Inferior parietal cortex (tissue), 1 donor: ENCODE data around the gene CLDN14.

Source experiments
- DNase-seq: peaks from one replicate; pipeline ENCODE4 v3.0.0-alpha.2; 2016; ENCODE audit errors: extremely low spot score

Gene CLDN14

GRCh38 chr21:36471254-36471723, 8.6 kb downstream of the CLDN14 start:
- DNase-seq: no peak

- no peak for DNase-seq
Measured at GRCh38 chr21:36470294-36470693, 9.6 kb downstream of the CLDN14 start.

GRCh38 chr21:36466061-36466511, 13.8 kb downstream of the CLDN14 start:
- no peak for DNase-seq

- DNase-seq: no peak
Measured at GRCh38 chr21:36465478-36465877, 14.4 kb downstream of the CLDN14 start.

- no peak for DNase-seq
Measured at GRCh38 chr21:36464590-36464989, 15.3 kb downstream of the CLDN14 start.

- DNase-seq: no peak
Measured at GRCh38 chr21:36463991-36464390, 15.9 kb downstream of the CLDN14 start.

GRCh38 chr21:36463204-36463603, 16.7 kb downstream of the CLDN14 start:
- no peak for DNase-seq

- no peak for DNase-seq
Measured at GRCh38 chr21:36461918-36462486, 17.9 kb downstream of the CLDN14 start.

GRCh38 chr21:36461277-36461917, 18.5 kb downstream of the CLDN14 start:
- no peak for DNase-seq

- DNase-seq: no peak
Measured at GRCh38 chr21:36460866-36461265, 19.1 kb downstream of the CLDN14 start.

- DNase-seq: no peak
Measured at GRCh38 chr21:36459098-36459497, 20.8 kb downstream of the CLDN14 start.

- DNase-seq: no peak
Measured at GRCh38 chr21:36456729-36457414, 23.1 kb downstream of the CLDN14 start.

GRCh38 chr21:36454706-36455105, 25.2 kb downstream of the CLDN14 start:
- no peak for DNase-seq

- no peak for DNase-seq
Measured at GRCh38 chr21:36454093-36454531, 25.8 kb downstream of the CLDN14 start.

- DNase-seq: no peak
Measured at GRCh38 chr21:36452281-36452825, 27.6 kb downstream of the CLDN14 start.

GRCh38 chr21:36451506-36451905, 28.4 kb downstream of the CLDN14 start:
- DNase-seq: no peak

GRCh38 chr21:36450511-36450910, 29.4 kb downstream of the CLDN14 start:
- DNase-seq: no peak

- no peak for DNase-seq
Measured at GRCh38 chr21:36446301-36446700, 33.6 kb downstream of the CLDN14 start.

GRCh38 chr21:36441715-36442114, 38.2 kb downstream of the CLDN14 start:
- no peak for DNase-seq

GRCh38 chr21:36437745-36438128, 42.2 kb downstream of the CLDN14 start:
- no peak for DNase-seq

- DNase-seq: no peak
Measured at GRCh38 chr21:36436829-36437744, 42.8 kb downstream of the CLDN14 start.

GRCh38 chr21:36434144-36434543, 45.8 kb downstream of the CLDN14 start:
- no peak for DNase-seq
